Measurements from ENCODE around the gene ZNF407. TPM values are rescaled to one million over a fixed set of nuclear protein-coding genes. Genes with fewer than 3 reads are reported as not detected.

Gene ZNF407
- total RNA-seq, 2 donors from 2014 or later = 11.7 to 22.2 TPM

GRCh38 chr18:74708169-74708568, 110.5 kb downstream of the ZNF407 start:
- Histone ChIP-seq H3K4me3 (no peak overlapping the region), H3K27ac (no peak overlapping the region), H3K36me3 (no peaks in the 10 kb centered on the region), H3K9me3 (no peaks in the 10 kb centered on the region), H3K27me3 (replicated peaks; ENCODE audit: insufficient read depth) (no peaks in the 10 kb centered on the region), H3K4me1 (replicated peaks) (no peaks in the 10 kb centered on the region)
- DNase-seq (ENCODE audit: low spot score) = no peak
- TF ChIP-seq POLR2AphosphoS5 (IDR thresholded peaks at IDR 0.05) (no peak), CTCF (IDR thresholded peaks at IDR 0.05) (no peak), POLR2A (IDR thresholded peaks at IDR 0.05) (no peak)
- intact Hi-C loops (cut with DNase I) = no loop called here

- no peak for DNase-seq (ENCODE audit: low spot score)
- H3K4me3 ChIP-seq = no peak overlapping the region
- 95% methylated on average over 3 of the region's 3 CpGs for WGBS
- intact Hi-C loops (cut with DNase I) = no loop called here
- no peaks in the 10 kb centered on the region for H3K4me1 ChIP-seq (replicated peaks)
- H3K27ac ChIP-seq = no peak overlapping the region
- H3K27me3 ChIP-seq (replicated peaks; ENCODE audit: insufficient read depth) = no peaks in the 10 kb centered on the region
- no peaks in the 10 kb centered on the region for H3K36me3 ChIP-seq
- no peak for TF ChIP-seq POLR2AphosphoS5 (IDR thresholded peaks at IDR 0.05)
- no peak for TF ChIP-seq POLR2A (IDR thresholded peaks at IDR 0.05)
- no peak for TF ChIP-seq CTCF (IDR thresholded peaks at IDR 0.05)
- H3K9me3 ChIP-seq = no peaks in the 10 kb centered on the region
Observed at GRCh38 chr18:74709452-74709851, 111.8 kb downstream of the ZNF407 start.

- no peaks in the 10 kb centered on the region for H3K27me3 ChIP-seq (replicated peaks; ENCODE audit: insufficient read depth)
- H3K4me3 ChIP-seq = no peak overlapping the region
- H3K27ac ChIP-seq = no peak overlapping the region
- H3K36me3 ChIP-seq = no peaks in the 10 kb centered on the region
- H3K9me3 ChIP-seq = no peaks in the 10 kb centered on the region
- no peaks in the 10 kb centered on the region for H3K4me1 ChIP-seq (replicated peaks)
- no peak for DNase-seq (ENCODE audit: low spot score)
- intact Hi-C loops (cut with DNase I) = no loop called here
- TF ChIP-seq POLR2A (IDR thresholded peaks at IDR 0.05) (no peak), CTCF (IDR thresholded peaks at IDR 0.05) (no peak), POLR2AphosphoS5 (IDR thresholded peaks at IDR 0.05) (no peak)
- WGBS = 93% methylated on average over 1 of the region's 1 CpG
Observed at GRCh38 chr18:74714120-74714519, 116.5 kb downstream of the ZNF407 start.

GRCh38 chr18:74714791-74715190, 117.1 kb downstream of the ZNF407 start:
- Histone ChIP-seq H3K27ac (no peak overlapping the region), H3K27me3 (replicated peaks; ENCODE audit: insufficient read depth) (no peaks in the 10 kb centered on the region), H3K9me3 (no peaks in the 10 kb centered on the region), H3K4me1 (replicated peaks) (no peaks in the 10 kb centered on the region), H3K4me3 (no peak overlapping the region), H3K36me3 (no peaks in the 10 kb centered on the region)
- intact Hi-C loops (cut with DNase I) = no loop called here
- WGBS = 91% methylated on average over 6 of the region's 6 CpGs
- no peak for DNase-seq (ENCODE audit: low spot score)
- no peak for TF ChIP-seq POLR2AphosphoS5 (IDR thresholded peaks at IDR 0.05)
- no peak for TF ChIP-seq CTCF (IDR thresholded peaks at IDR 0.05)
- no peak for TF ChIP-seq POLR2A (IDR thresholded peaks at IDR 0.05)

GRCh38 chr18:74715306-74715705, 117.6 kb downstream of the ZNF407 start:
- Histone ChIP-seq H3K4me3 (no peak overlapping the region), H3K27me3 (replicated peaks; ENCODE audit: insufficient read depth) (no peaks in the 10 kb centered on the region), H3K27ac (no peak overlapping the region), H3K36me3 (no peaks in the 10 kb centered on the region), H3K9me3 (no peaks in the 10 kb centered on the region), H3K4me1 (replicated peaks) (no peaks in the 10 kb centered on the region)
- TF ChIP-seq POLR2A (IDR thresholded peaks at IDR 0.05) (no peak), POLR2AphosphoS5 (IDR thresholded peaks at IDR 0.05) (no peak), CTCF (IDR thresholded peaks at IDR 0.05) (no peak)
- no peak for DNase-seq (ENCODE audit: low spot score)
- 98% methylated on average over 7 of the region's 7 CpGs for WGBS
- intact Hi-C loops (cut with DNase I) = no loop called here
